Fibroblast of skin of left biceps (primary cell): ENCODE measurements around the gene FJX1.
A peak's percentile ranks its signal among the peaks of the same experiment; 100 is the strongest.
"Not testable (repeated sequence)": the region's sequence is repeated elsewhere in the genome, so short reads cannot be mapped to it uniquely, and the experiment has no call there.

Source experiments
- DNase-seq, 2 experiments: peaks; one replicate each; pipeline ENCODE4 v3.0.0-alpha.2; 2013; ENCODE audit warnings: low read depth in 2 of 2

Gene FJX1

DNA sequence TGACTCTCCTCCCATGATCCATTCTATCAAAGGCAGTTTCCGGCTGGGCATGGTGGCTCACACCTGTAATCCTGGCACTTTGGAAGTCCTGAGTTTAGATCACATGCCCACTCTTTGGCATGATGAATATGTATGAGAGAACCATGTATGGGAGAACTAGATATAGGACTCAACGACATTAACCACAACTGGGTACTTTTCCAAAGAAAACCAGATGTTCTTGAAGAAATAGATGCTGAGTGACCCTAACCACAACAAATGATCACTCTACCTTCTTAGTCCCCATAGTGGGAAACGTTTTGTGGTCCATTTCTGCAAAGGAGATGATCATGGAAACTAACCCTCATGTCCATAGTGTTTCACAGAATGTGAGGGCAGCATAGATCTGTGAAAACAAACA is 13.6 kb downstream of the FJX1 start:
- DNase-seq = no peak

DNA sequence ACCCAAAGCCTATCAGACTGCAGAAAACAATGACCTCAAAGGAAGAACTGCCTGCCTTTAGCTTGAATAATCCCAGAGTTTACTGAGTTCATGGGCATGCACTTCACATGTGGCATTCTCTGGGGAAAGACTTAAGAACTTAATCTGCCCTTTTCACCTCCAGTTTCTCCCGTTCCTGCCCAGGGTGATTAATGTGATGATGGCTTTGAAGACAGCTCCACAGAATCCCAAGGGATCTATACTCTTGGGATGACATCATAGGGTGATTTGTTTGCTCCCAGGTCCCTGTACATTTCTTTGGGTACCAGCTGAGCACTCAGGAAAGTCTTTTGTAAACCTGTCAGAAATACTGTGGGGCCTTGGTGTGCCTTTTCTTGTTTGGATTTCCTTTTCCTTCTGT is 14.0 kb downstream of the FJX1 start:
- no peak for DNase-seq

DNA sequence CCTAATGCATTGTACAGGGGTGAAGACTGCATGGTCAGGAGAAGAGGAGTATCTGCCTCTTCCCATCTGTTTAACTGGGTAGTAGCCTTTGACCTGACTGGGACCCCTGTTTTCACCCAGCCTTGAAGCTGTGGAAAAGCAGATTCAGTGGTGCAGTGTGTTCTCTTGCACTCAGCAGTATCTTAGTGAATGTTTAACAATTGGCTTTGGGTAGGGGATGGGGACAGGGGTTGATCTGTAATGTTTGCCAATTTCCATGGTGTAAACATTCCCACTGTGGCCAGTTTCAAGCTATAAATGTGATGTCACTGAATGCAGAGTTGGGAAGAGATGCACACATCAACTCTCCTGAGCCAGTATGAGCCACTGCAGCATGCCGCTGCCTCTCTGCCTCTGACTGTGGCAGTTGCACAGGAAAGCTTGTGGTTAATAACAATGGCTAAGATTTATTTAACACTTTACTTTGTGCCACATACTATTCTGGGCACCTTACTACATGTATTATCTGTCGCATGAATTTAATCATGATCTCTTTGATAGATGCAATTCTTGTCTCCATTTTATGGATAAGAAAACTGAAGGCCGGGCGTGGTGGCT is 15.7 kb downstream of the FJX1 start:
- DNase-seq = no peak

DNA sequence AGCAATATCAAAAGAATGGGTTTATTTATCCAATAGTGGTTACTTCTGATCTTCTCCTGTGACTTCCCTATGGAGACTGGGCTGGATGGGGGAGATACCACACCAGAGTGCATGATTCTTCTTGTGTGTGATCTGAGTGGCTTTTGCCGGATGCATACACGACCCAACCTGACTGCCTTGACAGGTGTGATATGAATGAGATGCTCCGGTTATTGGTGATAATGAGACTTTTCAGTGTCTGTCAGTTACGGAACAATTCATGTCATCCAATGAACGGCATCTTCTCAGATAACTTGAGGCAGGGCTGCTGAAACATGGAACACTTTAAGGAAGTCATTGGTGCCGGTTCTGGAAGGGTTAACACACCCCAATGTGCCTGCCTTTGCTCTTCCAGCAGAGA is 17.7 kb downstream of the FJX1 start:
- no peak for DNase-seq

DNA sequence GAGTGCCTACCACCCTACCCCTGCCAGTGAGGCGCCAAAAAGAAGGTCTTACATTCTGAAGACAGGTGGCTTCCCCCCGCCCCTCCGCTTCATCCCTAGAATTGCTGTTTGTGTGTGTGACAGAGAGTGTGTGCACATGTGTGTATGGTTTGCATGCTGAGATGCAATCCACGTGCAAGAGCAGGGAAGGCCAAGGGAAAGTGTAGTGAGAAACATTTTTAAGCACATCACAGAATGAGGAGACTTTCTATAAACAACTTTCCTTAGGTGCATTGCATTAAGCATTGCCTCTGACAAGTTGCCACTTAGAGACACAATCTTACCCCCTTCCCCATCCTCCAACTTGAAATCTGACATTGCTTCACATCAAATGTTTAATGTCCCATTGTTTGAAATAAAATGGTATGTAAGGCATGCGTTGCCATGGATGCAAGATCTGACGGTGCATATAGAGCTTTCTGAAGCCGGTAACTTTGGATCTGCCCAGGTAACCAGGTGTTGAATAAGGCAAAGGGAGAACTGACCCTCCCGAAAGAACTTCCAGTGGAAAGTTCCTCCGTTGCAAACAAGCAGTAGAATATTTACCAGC is 21.4 kb downstream of the FJX1 start:
- DNase-seq = no peak

DNA sequence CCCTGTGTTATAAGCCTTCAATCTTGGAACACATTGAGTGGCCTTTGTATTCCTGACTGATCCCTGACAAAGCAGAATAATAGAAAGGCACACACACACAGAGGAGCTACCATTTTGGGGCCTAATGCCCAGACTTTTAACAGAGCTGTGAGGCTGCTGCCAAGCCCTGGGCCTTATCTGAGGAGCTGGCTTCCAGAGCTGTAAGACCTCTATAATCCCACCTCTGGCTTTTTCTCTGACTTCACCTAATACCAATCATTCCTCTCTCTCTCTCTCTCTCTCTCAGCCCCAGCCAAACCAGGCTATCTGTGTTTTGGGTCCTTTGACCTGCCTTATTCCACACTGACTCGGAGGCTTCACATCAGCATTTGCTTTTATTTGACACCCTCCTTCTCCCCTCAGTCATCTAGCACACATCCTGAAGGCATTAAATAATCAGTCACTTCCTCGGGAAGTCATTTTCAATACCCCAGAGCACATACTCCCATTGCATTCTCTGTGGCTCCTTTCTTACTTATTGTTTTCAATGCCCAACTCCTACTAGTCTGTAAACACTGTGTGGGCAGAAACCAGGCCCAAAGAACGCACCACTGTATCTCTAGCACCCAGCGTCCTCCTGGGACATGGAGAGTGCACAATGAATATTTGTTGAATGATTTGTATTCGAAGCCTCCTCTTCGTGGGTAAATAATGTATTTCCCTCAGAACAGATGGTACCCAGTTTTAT is 23.1 kb downstream of the FJX1 start:
- DNase-seq = no peak

DNA sequence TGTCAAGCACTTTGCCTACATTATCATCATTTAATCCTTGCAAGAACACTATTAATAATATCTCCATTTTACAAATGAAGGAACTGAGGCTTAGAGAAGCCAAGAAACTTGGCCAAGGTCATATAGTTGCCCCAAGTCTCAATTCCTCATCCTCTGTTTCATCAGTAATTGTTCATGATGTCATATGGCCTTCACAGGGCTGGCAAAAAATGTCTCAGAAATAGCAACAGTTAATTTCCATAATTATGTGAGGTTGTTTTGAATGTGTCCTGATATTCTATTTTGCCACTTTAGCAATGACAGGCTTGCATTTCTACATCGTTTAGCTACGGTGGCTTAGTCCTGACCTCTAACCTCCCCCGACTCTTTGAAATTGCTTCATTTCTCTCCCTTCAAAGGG is 23.7 kb downstream of the FJX1 start:
- DNase-seq = no peak

DNA sequence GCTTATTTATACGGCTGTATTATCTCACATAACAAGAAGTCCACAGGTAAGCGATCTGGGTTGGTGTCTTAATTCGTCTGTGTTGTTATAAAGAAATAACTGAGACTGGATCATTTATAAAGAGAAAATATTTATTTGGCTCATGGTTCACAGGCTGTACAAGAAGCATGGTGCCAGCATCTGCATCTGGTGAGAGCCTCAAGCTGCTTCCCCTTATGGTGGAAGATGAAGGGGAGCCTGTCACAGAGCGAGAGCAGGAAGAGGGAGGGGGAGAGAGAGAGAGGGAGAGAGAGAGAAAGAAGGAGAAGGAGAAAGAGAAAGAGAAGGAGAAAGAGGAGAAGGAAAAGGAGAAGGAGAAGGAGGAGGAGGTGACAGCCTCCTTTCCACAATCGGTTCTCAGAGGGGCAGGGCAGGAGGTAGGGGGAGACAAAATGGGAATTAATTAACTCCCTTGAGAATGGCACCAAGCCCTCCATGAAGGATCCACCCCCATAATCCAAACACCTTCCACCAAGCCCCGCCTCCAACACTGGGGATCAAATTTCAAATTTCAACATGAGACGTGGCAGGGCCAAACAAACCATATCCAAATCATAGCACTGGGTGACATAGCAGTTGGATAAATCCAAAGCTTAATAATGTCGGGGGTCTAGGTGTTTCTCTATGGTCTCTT is 29.3 kb downstream of the FJX1 start:
- DNase-seq = no peak

DNA sequence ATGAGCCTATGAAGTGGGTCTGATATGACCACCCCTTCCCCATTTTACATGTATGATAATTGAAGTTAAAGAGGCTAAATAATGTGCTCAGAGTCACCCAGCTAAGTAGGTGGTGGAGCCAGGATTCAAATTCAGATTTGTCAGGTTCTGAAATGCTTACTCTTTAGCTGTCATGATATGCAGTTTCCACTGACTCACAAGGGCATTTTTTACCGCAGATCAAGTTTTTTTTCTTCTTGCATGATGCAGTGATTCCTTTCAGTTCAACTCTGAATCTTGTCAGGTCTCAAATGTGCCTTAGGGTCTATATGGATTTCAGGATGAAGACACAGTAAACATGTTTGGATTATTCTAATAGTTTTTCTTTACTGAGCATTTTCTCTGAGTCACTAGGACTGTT is 31.7 kb downstream of the FJX1 start:
- no peak for DNase-seq

DNA sequence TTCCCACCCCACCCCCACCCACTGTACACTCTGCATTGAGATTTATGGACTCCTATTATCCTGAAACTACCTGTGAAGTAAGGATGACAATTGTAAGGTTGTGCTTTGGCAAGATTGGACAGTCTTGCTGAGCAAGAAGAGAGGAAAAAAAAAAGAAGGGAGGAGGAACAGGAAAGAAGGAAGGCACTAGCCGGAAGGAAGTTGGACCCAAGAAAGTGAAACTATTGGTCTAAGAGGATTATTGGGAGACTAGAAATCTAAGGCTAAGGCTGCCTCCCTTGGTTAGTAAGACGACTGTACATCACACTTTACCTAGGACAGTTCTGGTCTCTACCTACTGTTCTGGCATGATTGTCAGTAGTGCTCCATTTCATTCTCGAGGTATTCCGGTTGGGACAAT is 32.2 kb downstream of the FJX1 start:
- no peak for DNase-seq

DNA sequence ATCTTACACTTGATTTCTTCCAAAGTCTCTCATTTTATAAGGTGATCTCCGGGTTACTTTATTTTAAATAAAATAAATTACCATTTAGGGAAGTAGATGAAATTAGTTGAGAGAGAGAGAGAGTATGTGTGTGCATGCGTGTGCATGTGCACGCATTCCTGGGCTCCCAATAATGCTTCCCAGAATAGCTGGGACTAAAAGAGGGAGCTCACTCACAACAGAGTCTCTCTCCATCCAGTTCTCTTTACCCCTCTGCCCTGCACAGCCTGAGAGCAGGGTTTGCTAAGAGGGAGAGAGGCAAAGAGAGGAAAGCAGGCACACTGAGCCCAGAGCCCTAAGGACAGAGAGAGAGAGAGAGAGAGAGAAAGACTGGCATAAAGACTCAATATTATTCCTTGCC is 33.0 kb downstream of the FJX1 start:
- DNase-seq = no peak

DNA sequence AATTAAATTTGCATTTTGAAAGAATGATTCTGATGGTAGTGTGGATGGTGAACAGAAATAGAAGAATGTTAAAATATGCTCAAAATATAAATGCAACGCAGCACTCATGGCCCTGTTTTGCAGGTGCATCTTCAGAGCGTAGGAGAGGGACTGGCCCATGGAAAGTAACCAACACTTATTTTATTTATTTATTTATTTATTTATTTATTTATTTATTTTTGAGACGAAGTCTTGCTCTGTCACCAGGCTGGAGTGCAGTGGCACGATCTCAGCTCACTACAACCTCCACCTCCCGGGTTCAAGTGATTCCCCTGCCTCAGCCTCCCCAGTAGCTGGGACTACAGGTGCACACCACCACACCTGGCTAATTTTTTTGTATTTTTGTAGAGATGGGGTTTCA is 34.5 kb downstream of the FJX1 start:
- not testable (repeated sequence) for DNase-seq

DNA sequence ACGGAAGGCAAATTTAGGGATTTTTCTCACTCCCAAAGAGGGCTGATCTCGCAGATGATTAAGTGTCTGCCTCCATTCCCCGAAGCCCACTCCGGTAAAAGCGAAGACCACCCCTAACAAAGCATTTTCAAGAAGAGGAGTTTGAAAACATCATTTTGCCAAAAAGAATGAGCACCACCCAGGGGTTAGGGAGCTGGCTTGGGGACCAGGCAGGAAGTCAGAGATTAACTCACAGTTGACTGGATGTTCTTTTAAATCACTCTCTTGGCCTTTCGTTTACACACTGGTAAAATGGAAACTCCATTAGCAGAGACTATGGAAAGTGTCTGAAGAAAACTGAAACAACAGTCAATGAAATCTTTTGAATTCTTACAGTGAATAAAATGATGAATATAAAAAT is 36.5 kb downstream of the FJX1 start:
- DNase-seq = no peak

DNA sequence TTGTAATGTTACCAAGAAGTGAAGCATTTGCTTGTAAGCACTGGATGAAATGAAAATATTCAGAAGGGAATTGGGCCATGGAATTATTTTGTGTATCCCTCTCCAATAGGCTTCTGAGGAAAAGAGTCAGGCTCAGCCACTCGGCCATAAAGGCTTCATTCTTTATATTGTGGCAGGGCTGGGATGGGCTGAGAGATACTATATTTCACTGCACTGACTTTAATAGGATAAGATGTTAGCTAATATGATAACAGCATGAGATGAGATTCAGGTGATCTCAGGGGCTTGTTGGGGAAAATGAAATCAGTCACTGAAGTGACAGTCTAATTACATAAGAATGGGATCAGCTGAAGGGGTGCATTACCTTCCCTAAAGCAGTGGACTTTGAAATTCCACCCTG is 37.0 kb downstream of the FJX1 start:
- no peak for DNase-seq

DNA sequence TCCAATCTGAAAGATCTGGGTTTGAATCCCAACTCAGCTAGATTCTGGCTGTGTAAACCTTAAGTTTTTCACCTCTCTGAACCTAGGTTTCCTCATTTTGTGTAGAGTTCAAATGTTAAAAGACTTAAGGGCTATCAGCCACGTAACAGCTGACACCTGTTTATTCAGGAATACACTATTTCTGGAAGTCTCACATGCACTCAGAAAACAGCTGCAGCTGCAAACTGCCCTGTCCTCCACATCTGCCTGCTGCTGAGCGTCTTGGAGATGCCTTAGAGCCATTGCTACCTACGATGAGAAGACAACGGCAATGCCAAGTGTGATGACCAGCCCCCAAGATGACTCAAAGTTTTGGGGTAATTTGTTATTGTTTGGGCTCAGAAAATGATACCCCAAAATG is 37.6 kb downstream of the FJX1 start:
- DNase-seq = no peak

DNA sequence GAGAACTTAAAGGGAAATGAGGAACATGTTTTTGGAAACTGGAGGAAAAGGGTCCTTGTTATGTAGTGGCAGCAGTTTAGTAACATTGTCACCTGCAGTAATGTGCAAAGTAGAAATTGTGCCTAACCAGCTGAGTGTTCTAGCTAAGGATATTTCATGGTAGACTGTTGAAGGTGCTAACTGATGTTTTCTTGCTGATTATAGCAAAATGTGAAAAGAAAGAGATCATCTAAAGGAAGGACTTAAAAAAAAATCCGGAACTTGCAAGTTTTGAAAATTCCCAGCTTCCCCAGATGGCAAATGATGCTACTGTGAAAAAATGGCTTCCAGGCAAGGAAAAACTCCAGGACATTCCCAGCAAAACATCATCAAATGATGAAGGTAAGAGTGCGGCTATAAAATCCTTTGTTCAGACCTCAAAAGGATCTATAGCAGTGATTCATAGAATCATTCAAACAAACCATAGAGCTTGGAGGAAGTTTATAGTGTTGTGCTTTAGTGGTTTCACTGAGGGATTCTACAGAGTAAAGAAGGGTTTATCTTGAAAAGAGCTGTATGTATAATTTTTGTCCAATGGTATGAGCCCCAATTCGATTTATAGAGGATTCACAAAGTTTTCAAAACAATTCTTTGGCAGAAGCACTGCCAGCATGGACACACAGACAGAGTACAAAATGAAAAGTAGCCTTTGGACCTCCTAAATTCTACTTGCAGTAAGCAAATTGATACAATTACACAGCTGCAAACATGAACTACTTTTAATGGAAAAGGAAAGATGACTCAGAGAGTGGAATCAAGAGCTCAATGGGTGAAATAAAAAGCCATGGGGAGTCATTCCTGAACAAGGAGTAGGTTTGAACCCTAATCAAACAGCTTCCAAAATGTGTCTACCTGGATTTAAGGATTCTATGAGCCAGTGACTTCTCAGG is 40.0 kb downstream of the FJX1 start:
- DNase-seq = no peak

DNA sequence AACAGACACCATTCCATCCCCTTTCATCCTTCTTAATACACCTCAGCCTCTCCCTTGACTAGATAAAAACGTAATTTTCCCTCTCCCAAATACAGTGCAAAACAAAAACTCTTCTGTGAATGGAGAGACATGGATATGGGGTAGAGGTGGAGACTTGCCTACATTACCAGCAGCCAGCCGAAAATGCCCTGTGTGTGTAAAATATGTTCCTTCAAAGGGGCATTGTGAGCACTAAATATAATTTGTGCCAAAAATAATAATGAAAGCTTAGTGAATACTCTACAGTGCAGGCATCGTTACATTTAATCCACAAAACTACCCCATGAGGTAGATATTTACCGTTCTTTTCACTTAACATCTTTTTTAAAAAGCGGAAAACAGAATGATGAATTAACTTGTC is 43.3 kb downstream of the FJX1 start:
- no peak for DNase-seq

DNA sequence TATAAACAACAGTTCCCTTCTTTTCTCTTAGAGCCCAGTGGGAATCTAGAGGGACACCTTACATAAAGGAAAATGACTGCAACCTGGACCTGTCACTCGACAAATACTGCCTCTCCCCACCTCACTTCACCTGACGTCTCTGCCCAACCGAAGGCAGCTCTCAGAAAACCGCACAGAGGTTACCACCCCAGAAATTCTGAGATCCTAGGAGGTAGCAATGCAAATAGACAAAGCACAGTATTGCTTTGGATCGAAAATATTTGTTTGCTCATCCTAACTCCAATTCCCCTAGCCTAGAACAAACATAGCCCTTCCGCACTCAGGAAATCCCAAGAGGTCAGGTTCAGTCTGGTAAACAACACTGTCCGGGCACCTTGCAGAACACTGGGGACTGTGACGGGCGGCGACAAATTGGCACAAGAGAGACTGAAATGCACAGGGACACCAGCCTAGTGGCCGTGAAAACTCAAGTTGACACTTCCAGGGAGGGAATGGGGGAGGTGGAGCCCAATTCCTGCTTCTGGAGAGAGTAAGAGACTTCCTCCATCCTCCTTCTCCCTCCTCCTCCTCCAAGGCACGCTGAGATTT is 43.9 kb downstream of the FJX1 start:
- DNase-seq = no peak

DNA sequence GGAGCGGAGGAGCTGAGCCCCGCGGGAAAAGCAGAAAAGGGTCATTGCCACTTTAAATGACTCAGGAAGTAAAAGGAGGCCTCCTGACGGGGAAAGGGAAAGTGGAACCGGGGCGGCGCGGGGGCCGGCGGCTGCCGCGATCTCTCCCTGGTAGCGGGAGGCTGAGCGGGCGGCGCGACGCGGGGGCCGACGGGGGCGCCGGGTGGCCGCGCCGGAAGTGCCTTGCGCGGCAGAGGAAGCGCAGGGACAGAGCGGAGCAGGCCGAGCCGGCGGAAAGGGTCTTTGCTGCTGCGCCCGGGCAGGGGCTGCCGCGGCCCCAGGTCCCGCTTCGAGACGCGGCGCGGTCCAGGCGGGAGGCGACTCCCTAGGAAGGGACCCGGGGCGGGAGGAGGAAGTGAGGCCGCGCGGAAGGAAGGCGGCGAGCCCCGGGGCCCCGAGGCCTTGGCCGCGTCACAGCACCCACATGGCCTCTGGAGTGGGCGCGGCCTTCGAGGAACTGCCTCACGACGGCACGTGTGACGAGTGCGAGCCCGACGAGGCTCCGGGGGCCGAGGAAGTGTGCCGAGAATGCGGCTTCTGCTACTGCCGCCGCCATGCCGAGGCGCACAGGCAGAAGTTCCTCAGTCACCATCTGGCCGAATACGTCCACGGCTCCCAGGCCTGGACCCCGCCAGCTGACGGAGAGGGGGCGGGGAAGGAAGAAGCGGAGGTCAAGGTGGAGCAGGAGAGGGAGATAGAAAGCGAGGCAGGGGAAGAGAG is 44.6 kb downstream of the FJX1 start, which contains the start of gene TRIM44:
TRIM44 (plus strand) TSS at position 127 of the 759 bp plus-strand sequence; CDS start at position 464, 337 bp downstream.
- peak; percentile 67 to 70 for DNase-seq

DNA sequence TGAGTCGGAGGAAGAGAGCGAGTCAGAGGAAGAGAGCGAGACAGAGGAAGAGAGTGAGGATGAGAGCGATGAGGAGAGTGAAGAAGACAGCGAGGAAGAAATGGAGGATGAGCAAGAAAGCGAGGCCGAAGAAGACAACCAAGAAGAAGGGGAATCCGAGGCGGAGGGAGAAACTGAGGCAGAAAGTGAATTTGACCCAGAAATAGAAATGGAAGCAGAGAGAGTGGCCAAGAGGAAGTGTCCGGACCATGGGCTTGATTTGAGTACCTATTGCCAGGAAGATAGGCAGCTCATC is 45.1 kb downstream of the FJX1 start:
- DNase-seq = no peak

DNA sequence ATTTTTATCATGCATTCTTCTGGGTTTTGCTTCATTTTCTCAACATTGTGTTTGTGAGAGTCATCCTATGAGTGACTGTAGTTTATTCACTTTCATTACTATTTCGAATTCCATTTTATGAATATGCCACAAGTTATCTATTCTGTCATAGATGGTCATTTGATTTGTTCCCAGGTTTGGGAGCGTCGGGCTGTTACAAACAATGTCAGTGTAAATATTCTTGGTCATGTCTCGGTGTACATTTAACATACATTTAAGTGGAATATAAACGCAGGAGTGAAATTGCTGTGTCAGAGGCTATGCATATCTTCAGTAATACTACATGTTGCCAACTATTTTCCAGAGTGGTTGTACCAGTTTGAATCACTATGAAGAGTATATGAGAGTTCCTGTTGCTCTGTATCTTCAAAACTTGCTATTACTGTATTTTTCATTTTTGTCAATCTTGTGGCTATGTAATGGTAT is 46.7 kb downstream of the FJX1 start:
- DNase-seq = no peak
